H7 (cell line): ENCODE results near the gene GLP1R. TPM values are rescaled to one million over a fixed set of nuclear protein-coding genes. Genes with fewer than 3 reads are reported as not detected.

Experiments used
- DNase-seq: peaks from one replicate; pipeline ENCODE4 v3.0.0; 2012
- H3K27me3 ChIP-seq: 2 replicates; pipeline ENCODE4 v1.6.0; 2011; ENCODE audit warnings: mild to moderate bottlenecking, low read length; ENCODE audit not compliant: control insufficient read depth, insufficient read depth
- H3K36me3 ChIP-seq: replicated peaks from 2 replicates; pipeline ENCODE4 v1.5.1; 2011; ENCODE audit warnings: low read length; ENCODE audit not compliant: control insufficient read depth, insufficient read depth
- H3K4me3 ChIP-seq: 2 replicates; pipeline ENCODE4 v1.5.1; 2011; ENCODE audit warnings: low read depth, mild to moderate bottlenecking, control low read depth, low read length, moderate library complexity; ENCODE audit not compliant: insufficient read depth
- total RNA-seq: library from RNA; depleted of rRNA; stranded (reverse); fragments of >200 nt; shearing (Covaris generic); gene quantifications from 2 replicates; pipeline ENCODE4 v1.2.3, GENCODE V29; 2014

Gene GLP1R
- total RNA-seq, 1 experiment from 2014 or later: 0.87 TPM

- peaks cover 3% of the 10 kb centered on the region; the same call in 1 of the 2 replicates for H3K27me3 ChIP-seq
Observed at GRCh38 chr6:39029156-39030011, 19.2 kb upstream of the GLP1R start.

DNA sequence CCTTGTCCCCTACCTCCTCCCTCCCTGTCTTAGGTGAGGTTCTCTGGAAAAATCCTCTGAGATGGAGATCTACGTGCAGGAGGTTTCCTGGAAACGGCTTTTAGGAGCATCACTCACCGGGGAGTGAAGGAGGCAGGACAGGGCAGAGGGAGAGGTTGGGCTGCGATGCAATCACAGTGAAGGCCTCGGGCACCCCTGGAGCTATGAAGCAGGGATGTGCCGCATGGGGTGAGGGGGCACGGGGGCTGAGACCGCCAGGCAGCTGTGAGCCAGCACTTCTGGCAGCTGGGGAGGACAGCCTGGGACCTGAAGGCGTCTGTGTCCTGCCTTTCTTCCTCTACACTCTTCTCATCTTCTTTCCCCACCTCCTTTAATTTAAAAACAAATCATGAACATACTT lies 12.9 kb upstream of the GLP1R start:
- peaks cover 3% of the 10 kb centered on the region; the same call in 1 of the 2 replicates for H3K27me3 ChIP-seq
- DNase-seq: no peak
- H3K4me3 ChIP-seq: no peak overlapping the region
- no peaks in the 10 kb centered on the region for H3K36me3 ChIP-seq

More at GRCh38 chr6:39029156-39030011, 19.2 kb upstream of the GLP1R start:
- peak; percentile 83 for DNase-seq
- H3K36me3 ChIP-seq: no peaks in the 10 kb centered on the region
- H3K4me3 ChIP-seq: no peak overlapping the region

DNA sequence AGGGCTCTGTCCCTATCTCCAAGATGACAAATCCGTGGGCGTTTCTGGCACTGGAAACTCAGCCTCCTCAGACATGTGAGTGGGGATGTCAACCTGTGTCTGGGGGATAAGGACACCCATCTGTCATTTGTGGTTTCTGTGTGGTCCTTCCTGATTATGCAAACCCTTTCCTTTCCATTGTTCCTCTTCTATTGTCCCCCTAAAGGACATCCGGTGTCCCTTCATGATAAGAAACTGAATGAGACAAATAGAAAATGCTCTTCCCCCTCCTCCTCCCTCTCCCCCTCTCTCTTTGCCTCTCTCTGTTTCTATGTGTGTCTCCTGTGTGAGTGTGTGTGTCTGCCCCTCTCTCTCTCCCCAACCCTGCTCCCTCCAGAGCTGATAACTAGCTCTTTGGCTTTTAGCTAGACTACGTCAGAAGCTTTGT lies 11.5 kb upstream of the GLP1R start:
- Histone ChIP-seq H3K4me3 (no peak overlapping the region), H3K36me3 (no peaks in the 10 kb centered on the region), H3K27me3 (peaks cover 1% of the 10 kb centered on the region)
- DNase-seq: no peak

DNA sequence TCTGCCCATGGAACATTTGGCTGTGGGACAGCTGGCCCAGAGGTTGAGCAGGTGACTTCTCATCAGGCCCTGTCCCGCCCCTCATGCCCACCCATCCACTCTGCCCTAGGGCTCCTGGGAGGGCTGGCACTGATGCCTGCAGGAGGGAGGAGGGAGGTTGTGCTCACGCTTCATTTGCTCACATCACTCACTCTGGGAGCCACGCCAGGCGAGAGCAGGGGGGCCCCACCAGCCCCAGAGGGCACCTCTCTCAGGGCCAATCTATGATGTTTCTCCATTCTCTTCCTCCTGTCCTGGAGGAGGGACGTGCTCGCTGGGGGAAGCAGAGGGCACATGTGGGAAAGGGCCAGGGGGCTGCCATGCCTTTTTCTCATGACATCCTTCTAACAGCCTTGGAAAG lies 10.9 kb upstream of the GLP1R start:
- no peaks in the 10 kb centered on the region for H3K36me3 ChIP-seq
- H3K27me3 ChIP-seq: peaks cover 1% of the 10 kb centered on the region
- DNase-seq: no peak
- H3K4me3 ChIP-seq: no peak overlapping the region

DNA sequence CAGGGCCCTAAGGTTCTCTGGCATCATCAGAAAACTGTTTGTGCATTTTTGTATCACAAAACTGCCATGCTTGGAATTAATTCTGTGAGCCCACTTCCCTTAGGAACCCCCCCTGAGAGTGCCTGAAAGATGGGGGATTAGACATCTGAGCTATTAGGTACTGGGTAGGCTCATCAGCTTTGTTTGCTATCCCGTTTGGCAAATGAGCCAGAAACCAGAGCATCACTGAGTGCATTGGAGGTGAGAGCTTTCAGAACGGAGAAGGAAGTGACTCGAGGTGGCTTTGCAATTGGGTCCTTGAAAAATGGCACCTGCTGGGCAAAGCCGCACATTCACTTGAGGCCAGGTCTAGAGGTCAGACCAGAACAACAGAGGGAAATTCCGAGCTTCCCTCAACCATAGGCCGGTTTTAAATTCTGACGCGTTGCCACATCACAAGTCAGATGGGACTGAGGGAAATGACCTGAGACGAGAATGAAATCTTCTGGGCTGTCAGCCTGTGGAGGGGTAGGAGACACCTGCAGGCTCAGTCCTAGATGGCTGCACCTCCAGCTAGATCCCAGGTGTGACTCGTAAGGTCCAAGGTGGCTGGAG lies 8.4 kb upstream of the GLP1R start:
- DNase-seq: no peak
- Histone ChIP-seq H3K36me3 (no peaks in the 10 kb centered on the region), H3K27me3 (peaks cover 1% of the 10 kb centered on the region), H3K4me3 (no peak overlapping the region)

GRCh38 chr6:39041072-39041471 lies 7.5 kb upstream of the GLP1R start:
- Histone ChIP-seq H3K27me3 (peaks cover 1% of the 10 kb centered on the region), H3K4me3 (no peak overlapping the region)
- no peak for DNase-seq

DNA sequence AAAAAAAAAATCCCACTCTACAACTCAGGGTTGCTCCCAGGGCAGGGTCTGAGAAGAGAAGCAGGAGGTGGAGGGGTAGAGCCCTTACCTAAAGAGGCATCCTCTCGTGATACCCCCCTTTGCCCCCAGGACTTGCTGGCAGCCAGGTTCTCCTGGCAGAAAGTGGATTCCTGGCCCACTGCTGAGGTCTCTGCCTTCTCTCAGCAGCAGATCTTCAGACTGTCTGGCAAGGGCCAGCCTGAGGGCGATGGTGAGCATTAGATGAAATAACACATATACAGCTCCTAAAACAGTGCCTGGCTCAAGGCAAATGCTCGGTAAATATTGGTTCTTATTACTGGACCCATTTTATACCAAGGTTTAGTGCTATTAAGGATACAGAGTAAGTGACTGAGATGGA lies 4.8 kb upstream of the GLP1R start:
- Histone ChIP-seq H3K36me3 (no peaks in the 10 kb centered on the region), H3K4me3 (no peak overlapping the region), H3K27me3 (peaks cover 22% of the 10 kb centered on the region)
- DNase-seq: no peak

More at GRCh38 chr6:39041072-39041471, 7.5 kb upstream of the GLP1R start:
- H3K36me3 ChIP-seq: no peaks in the 10 kb centered on the region

DNA sequence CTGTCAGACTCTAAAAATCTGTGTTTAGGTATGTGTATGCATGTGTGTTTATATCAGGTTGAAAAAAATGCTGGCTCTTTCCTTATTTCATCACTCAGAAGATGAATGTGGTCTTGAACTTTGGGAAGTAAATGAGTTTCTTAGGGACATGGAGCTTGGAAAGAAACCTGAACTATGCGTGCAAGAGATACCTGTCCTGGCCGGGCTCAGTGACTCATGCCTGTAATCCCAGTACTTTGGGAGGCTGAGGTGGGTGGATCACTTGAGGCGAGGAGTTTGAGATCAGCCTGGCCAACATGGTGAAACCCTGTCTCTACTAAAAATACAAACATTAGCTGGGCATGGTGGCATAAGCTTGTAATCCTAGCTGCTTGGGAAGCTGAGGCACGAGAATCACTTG lies 4.4 kb upstream of the GLP1R start:
- DNase-seq: no peak
- Histone ChIP-seq H3K4me3 (no peak overlapping the region), H3K27me3 (peaks cover 26% of the 10 kb centered on the region), H3K36me3 (no peaks in the 10 kb centered on the region)

DNA sequence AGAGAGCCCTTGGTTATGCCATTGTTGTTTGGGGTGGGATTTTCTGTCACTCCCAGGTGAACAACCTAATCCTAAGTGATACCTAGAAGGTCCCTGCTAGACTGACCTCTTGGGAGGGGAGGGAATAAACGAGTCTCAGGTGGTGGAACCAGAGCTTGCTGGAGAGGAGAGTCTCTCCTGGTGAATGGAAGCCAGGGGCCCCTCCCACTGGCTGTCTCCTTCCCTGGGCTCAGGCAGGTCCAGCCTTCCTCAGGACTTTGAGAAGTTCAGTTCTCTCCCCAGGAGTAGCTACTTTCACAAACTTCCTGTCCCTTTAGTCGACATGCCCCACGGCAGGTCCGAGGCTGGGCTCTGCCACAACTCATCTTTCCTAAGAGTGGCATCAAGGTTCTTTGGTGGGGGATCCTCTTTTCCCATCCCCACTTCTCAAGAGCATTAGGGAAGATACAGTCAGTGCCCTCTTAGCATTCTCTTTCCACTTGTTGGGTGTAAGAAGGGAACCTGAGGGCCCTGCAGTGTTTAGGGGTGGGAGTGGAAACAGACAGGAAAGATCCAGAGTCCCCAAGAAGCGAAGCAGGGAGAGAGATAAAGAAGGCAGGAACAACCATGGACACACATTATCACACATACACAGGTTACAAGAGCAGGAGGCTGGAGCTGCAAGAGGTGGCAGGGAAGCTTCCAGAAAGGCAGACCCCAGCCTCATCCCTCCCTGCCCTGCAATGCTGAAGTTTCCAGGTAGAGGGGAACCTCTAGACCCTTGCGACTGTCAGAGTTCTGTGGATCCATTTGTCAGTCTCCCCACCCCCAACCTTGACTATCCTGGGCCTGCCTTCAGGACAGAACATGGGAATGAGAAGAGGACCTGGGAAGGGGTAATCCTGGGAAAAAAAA lies 900 bp upstream of the GLP1R start:
- no peak for DNase-seq
- Histone ChIP-seq H3K27me3 (peaks cover 35% of the 10 kb centered on the region), H3K4me3 (peak overlapping the region; percentile 56; the same call in 1 of the 2 replicates), H3K36me3 (no peaks in the 10 kb centered on the region)

GRCh38 chr6:39049575-39050283 lies 1.1 kb downstream of the GLP1R start:
- peak; percentile 63 for DNase-seq
- H3K27me3 ChIP-seq: peaks cover 35% of the 10 kb centered on the region
- no peaks in the 10 kb centered on the region for H3K36me3 ChIP-seq
- no peak overlapping the region for H3K4me3 ChIP-seq

- no peak for DNase-seq
- no peaks in the 10 kb centered on the region for H3K36me3 ChIP-seq
- peaks cover 35% of the 10 kb centered on the region for H3K27me3 ChIP-seq
- no peak overlapping the region for H3K4me3 ChIP-seq
Observed at GRCh38 chr6:39050453-39051112, 2.0 kb downstream of the GLP1R start.

GRCh38 chr6:39051399-39052122 lies 3.0 kb downstream of the GLP1R start:
- H3K36me3 ChIP-seq: no peaks in the 10 kb centered on the region
- DNase-seq: no peak
- H3K4me3 ChIP-seq: no peak overlapping the region
- peaks cover 34% of the 10 kb centered on the region for H3K27me3 ChIP-seq

DNA sequence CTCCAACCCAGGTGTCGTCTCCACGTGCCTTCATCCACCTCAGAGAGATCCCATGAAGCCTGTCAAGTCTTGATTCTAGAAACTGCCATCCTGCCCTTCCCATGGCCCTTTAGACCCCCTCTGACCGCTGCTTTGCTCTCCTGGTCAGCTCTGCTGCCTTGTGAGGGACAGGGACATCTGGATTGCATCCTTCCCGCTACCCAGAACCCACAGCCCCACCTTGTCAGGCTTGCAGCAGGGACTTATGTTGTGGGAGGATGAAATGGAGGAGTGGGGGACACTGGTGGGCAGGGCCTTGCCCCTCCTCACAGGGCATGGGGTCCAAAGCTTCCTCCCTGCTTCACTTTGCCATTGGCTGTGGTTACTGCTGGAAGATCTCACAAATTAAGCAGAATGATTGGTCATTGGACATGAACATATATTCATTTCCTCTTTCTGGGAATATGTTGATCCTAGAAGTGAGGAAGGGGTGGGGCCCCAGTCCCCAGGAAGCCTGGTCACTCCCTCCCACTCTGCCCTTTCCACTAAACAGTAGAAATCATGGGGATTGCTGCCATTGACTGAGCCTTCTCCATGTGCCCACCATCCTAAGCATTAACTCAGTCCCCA lies 4.5 kb downstream of the GLP1R start:
- DNase-seq: no peak
- Histone ChIP-seq H3K36me3 (no peaks in the 10 kb centered on the region), H3K27me3 (peaks cover 19% of the 10 kb centered on the region), H3K4me3 (no peak overlapping the region)
